ENCODE results near the gene PARD3B. TPM values are rescaled to one million over a fixed set of nuclear protein-coding genes. Genes with fewer than 3 reads are reported as not detected.

The PARD3B gene
- total RNA-seq, result under 1 TPM in 1 of 2 donors, not detected in 1; 0.52 TPM

- DNase-seq (ENCODE audit: low spot score), result peak; percentile 58
- Mint-ChIP-seq H3K4me3 (peak within 1 kb of the TSS; percentile 71), H3K9me3 (no peaks in the 10 kb centered on the region), H3K36me3 (no peaks in the 10 kb centered on the region), H3K27me3 (peaks cover 27 to 45% of the 10 kb centered on the region in 2 donors), H3K27ac (peak within 1 kb of the TSS in 1 of 2 donors; percentile 48), H3K4me1 (ENCODE audit: low read depth in 2 of 2) (peaks cover 0 to 6% of the 10 kb centered on the region in 2 donors)
- peak; percentile 81 to 88 for ATAC-seq
These were observed at the start of gene PARD3B for GRCh38 chr2:204544961-204545860. PARD3B (plus strand) TSS chr2:204545475; CDS start chr2:204546000, 525 bp downstream.

DNA sequence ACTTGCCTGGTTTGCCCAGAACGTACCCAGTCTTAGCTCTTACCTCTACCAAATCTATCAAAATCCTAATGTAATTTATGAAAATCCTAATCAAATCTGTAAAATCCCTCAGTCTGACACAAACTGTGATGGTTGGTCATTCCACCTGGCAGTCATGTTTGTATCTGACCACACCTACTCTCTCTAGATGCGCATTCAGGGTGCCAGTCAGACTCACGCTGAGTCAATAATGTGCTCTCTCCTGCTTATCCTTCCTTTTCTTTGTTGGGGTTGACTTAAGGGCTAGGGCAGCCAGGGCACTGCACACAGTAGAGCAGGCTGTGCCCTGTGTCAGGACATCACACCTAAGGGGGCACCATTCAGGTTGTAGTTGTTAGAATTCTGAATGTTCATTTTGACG, 48.5 kb upstream of the PARD3B start:
- Mint-ChIP-seq H3K27me3 (peaks cover 5% of the 10 kb centered on the region in 2 donors), H3K9me3 (peaks cover 2% of the 10 kb centered on the region), H3K27ac (no peak overlapping the region), H3K4me3 (no peak overlapping the region), H3K4me1 (ENCODE audit: low read depth in 2 of 2) (no peaks in the 10 kb centered on the region), H3K36me3 (no peaks in the 10 kb centered on the region)
- ATAC-seq (no peak), DNase-seq (ENCODE audit: low spot score) (no peak)

- peaks cover 2% of the 10 kb centered on the region for H3K9me3 Mint-ChIP-seq
- no peaks in the 10 kb centered on the region for H3K36me3 Mint-ChIP-seq
- H3K4me1 Mint-ChIP-seq (ENCODE audit: low read depth in 2 of 2), result no peaks in the 10 kb centered on the region
- no peak for ATAC-seq
- no peak overlapping the region for H3K27ac Mint-ChIP-seq
- H3K27me3 Mint-ChIP-seq, result peaks cover 5% of the 10 kb centered on the region in 2 donors
- DNase-seq (ENCODE audit: low spot score), result no peak
- no peak overlapping the region for H3K4me3 Mint-ChIP-seq
These were observed 47.4 kb upstream of the PARD3B start for GRCh38 chr2:204497855-204498254.

DNA sequence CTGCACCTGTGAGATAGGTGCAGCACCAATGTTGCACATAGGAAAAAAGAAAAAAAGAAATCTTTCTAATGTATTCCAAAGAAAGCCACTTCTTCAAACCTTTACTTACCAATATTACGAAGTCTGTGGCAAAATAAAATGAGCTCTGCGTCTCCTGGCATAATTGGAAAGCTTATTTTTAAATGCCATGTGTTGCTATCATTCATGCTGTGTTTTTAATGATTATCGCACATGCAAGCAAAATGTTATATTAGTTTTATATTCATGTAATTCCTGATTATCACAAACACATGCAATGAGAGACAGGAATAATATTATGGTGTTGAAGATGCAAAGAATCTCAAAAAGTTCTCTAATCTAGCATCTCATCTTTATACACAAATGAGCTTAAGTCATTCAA, 47.0 kb upstream of the PARD3B start:
- Mint-ChIP-seq H3K4me3 (no peak overlapping the region), H3K27ac (no peak overlapping the region), H3K4me1 (ENCODE audit: low read depth in 2 of 2) (no peaks in the 10 kb centered on the region), H3K9me3 (peaks cover 1% of the 10 kb centered on the region), H3K27me3 (peaks cover 4 to 5% of the 10 kb centered on the region in 2 donors), H3K36me3 (no peaks in the 10 kb centered on the region)
- ATAC-seq, result no peak
- DNase-seq (ENCODE audit: low spot score), result no peak

GRCh38 chr2:204503869-204504268, 41.4 kb upstream of the PARD3B start:
- Mint-ChIP-seq H3K9me3 (no peaks in the 10 kb centered on the region), H3K27ac (no peak overlapping the region), H3K27me3 (peaks cover 0 to 3% of the 10 kb centered on the region in 2 donors), H3K4me3 (no peak overlapping the region), H3K36me3 (no peaks in the 10 kb centered on the region), H3K4me1 (ENCODE audit: low read depth in 2 of 2) (no peaks in the 10 kb centered on the region)
- DNase-seq (ENCODE audit: low spot score), result no peak
- ATAC-seq, result no peak

DNA sequence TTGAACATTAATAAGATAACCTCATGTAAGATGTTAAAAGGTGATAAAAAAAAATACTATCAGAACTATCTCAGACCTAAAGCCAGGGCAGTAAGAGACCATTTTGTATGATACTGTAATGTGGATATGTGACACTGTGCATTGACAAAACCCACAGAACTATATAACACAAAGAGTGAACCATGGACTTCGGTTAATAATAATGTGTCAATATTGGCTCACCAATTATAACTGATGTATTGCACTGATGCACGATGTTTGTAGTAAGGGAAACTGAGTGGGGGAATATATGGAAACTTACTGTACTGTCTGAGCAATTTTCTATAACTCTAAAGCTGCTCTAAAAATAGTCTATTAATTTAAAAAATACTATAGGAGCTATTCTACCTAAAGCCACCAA, 40.7 kb upstream of the PARD3B start:
- ATAC-seq (no peak), DNase-seq (ENCODE audit: low spot score) (no peak)
- Mint-ChIP-seq H3K27ac (no peak overlapping the region), H3K4me1 (ENCODE audit: low read depth in 2 of 2) (no peaks in the 10 kb centered on the region), H3K27me3 (peaks cover 0 to 3% of the 10 kb centered on the region in 2 donors), H3K4me3 (no peak overlapping the region), H3K36me3 (no peaks in the 10 kb centered on the region), H3K9me3 (no peaks in the 10 kb centered on the region)

DNA sequence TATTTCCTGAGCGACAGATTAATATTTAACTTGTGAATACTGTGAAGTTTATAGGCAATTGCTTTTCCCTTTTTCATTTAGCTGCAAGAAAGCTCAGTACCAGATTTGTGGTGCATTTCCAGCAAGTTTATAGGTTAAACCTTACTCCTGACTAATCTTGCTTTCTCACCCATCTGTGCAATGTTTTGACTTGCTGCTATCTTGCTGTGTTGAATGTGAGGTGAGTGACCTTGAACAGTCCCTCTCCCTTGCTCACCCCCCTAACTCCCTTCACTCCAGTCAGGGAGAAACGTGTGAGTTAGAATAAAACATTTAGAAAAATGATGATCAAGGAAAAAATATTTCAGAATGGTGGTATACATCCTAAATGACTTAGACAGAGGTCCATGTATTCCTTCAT, 39.8 kb upstream of the PARD3B start:
- Mint-ChIP-seq H3K9me3 (no peaks in the 10 kb centered on the region), H3K4me1 (ENCODE audit: low read depth in 2 of 2) (no peaks in the 10 kb centered on the region), H3K27me3 (peaks cover 0 to 3% of the 10 kb centered on the region in 2 donors), H3K4me3 (no peak overlapping the region), H3K27ac (no peak overlapping the region), H3K36me3 (no peaks in the 10 kb centered on the region)
- ATAC-seq (no peak), DNase-seq (ENCODE audit: low spot score) (no peak)

- no peak for ATAC-seq
- H3K27ac Mint-ChIP-seq, result no peak overlapping the region
- no peaks in the 10 kb centered on the region for H3K9me3 Mint-ChIP-seq
- no peak for DNase-seq (ENCODE audit: low spot score)
- peaks cover 0 to 3% of the 10 kb centered on the region in 2 donors for H3K27me3 Mint-ChIP-seq
- no peaks in the 10 kb centered on the region for H3K36me3 Mint-ChIP-seq
- H3K4me3 Mint-ChIP-seq, result no peak overlapping the region
- H3K4me1 Mint-ChIP-seq (ENCODE audit: low read depth in 2 of 2), result no peaks in the 10 kb centered on the region
These were observed 39.3 kb upstream of the PARD3B start for GRCh38 chr2:204505946-204506345.

- Mint-ChIP-seq H3K4me1 (ENCODE audit: low read depth in 2 of 2) (no peaks in the 10 kb centered on the region), H3K27ac (no peak overlapping the region), H3K4me3 (no peak overlapping the region), H3K36me3 (no peaks in the 10 kb centered on the region), H3K9me3 (no peaks in the 10 kb centered on the region), H3K27me3 (no peaks in the 10 kb centered on the region)
- DNase-seq (ENCODE audit: low spot score) (no peak), ATAC-seq (peak in 1 of 2 donors; percentile 24)
These were observed 37.6 kb upstream of the PARD3B start for GRCh38 chr2:204507636-204508035.

DNA sequence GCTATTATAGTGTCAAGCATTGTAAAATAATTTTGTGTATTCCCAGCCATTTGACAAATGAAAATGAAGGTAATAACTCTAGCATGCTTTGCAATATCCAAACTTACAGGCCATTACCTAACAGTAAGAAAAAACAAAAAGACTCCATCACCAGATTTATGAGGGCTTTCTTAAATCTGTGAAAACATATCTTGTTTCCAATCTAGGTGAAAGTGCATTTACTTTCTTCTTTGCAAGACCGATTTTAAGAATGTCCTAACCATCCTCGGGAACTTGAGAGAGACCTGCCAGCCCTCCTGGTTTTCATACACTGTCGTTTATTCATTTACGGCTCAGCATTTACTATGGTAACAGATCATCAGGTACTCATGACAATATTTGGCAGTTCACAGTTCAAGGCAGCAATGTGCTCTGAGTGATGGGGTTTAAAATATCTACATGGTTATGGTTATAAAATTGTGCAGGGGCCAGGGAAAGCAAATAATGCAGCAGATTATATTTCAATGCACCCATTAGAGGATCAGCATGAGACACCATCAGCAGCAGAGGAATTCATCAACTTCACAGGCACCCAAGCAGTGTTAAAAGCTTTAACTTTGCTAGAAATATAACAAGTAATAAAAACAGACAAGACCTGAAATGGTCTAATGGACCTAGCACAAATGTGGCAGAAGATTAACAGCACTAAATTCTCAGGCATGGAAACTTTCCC, 34.4 kb upstream of the PARD3B start:
- DNase-seq (ENCODE audit: low spot score), result no peak
- no peaks in the 10 kb centered on the region for H3K9me3 Mint-ChIP-seq
- H3K4me1 Mint-ChIP-seq (ENCODE audit: low read depth in 2 of 2), result no peaks in the 10 kb centered on the region
- no peak for ATAC-seq
- no peaks in the 10 kb centered on the region for H3K27me3 Mint-ChIP-seq
- H3K4me3 Mint-ChIP-seq, result no peak overlapping the region
- no peaks in the 10 kb centered on the region for H3K36me3 Mint-ChIP-seq
- H3K27ac Mint-ChIP-seq, result no peak overlapping the region

- Mint-ChIP-seq H3K27ac (no peak overlapping the region), H3K4me1 (ENCODE audit: low read depth in 2 of 2) (no peaks in the 10 kb centered on the region), H3K9me3 (peaks cover 3% of the 10 kb centered on the region), H3K36me3 (no peaks in the 10 kb centered on the region), H3K27me3 (no peaks in the 10 kb centered on the region), H3K4me3 (no peak overlapping the region)
- no peak for ATAC-seq
- DNase-seq (ENCODE audit: low spot score), result no peak
These were observed 30.8 kb upstream of the PARD3B start for GRCh38 chr2:204514439-204514838.

DNA sequence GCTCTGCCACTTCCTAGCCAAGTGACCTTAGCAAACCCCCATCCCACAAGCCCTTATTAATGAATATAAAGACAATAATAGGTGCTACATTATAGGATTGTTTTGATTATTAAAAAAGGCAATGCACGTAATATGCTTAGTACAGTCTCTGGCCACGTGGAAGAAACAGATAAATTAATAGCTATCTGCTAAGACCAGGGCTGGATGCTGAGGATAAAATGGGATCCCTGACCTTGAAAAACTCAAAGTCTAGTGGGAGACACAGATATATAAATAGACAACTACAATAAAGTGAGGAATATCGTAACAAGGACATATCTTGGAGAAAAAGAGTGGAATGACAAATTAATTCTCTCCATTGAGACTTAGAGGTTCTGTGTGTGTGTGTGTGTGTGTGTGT, 29.9 kb upstream of the PARD3B start:
- Mint-ChIP-seq H3K4me3 (no peak overlapping the region), H3K27me3 (no peaks in the 10 kb centered on the region)

GRCh38 chr2:204517154-204517553, 28.1 kb upstream of the PARD3B start:
- Mint-ChIP-seq H3K27ac (no peak overlapping the region), H3K4me3 (no peak overlapping the region), H3K36me3 (no peaks in the 10 kb centered on the region), H3K4me1 (ENCODE audit: low read depth in 2 of 2) (no peaks in the 10 kb centered on the region), H3K9me3 (peaks cover 3% of the 10 kb centered on the region), H3K27me3 (no peaks in the 10 kb centered on the region)
- DNase-seq (ENCODE audit: low spot score) (no peak), ATAC-seq (no peak)

More for the DNA sequence above, 29.9 kb upstream of the PARD3B start:
- H3K36me3 Mint-ChIP-seq, result no peaks in the 10 kb centered on the region
- no peak for ATAC-seq
- no peaks in the 10 kb centered on the region for H3K4me1 Mint-ChIP-seq (ENCODE audit: low read depth in 2 of 2)
- no peak overlapping the region for H3K27ac Mint-ChIP-seq
- no peak for DNase-seq (ENCODE audit: low spot score)
- peaks cover 3% of the 10 kb centered on the region for H3K9me3 Mint-ChIP-seq

GRCh38 chr2:204529795-204530463, 15.3 kb upstream of the PARD3B start:
- H3K9me3 Mint-ChIP-seq, result no peaks in the 10 kb centered on the region
- no peak overlapping the region for H3K27ac Mint-ChIP-seq
- DNase-seq (ENCODE audit: low spot score), result no peak
- no peak overlapping the region for H3K4me3 Mint-ChIP-seq
- H3K36me3 Mint-ChIP-seq, result no peaks in the 10 kb centered on the region
- ATAC-seq, result no peak
- no peaks in the 10 kb centered on the region for H3K4me1 Mint-ChIP-seq (ENCODE audit: low read depth in 2 of 2)
- H3K27me3 Mint-ChIP-seq, result no peaks in the 10 kb centered on the region

Data from natural killer cell treated with Interleukin-12 subunit alpha and Interleukin-12 subunit beta and Interleukin-15 and Interleukin-18, amount 100 ng/mL, for 72 hours (primary cell).